Muscle of leg (tissue), 11 donors: Measurements from ENCODE around the gene SPPL2B. TPM values are rescaled to one million over a fixed set of nuclear protein-coding genes. Genes with fewer than 3 reads are reported as not detected.

Source experiments
- DNase-seq: peaks from one replicate; pipeline ENCODE4 v3.0.0; 2013
- H3K27ac ChIP-seq: one replicate; pipeline ENCODE4 v1.5.1; 2013; ENCODE audit warnings: mild to moderate bottlenecking, low read length, control low read depth
- H3K27me3 ChIP-seq: one replicate; pipeline ENCODE4 v1.6.1; 2013; ENCODE audit warnings: low read length; ENCODE audit not compliant: control insufficient read depth, insufficient read depth
- H3K36me3 ChIP-seq: one replicate; pipeline ENCODE4 v1.6.1; 2013; ENCODE audit warnings: low read length; ENCODE audit not compliant: control insufficient read depth, insufficient read depth
- H3K4me1 ChIP-seq: one replicate; pipeline ENCODE4 v1.6.1; 2013; ENCODE audit warnings: low read length; ENCODE audit not compliant: control insufficient read depth, insufficient read depth
- H3K4me3 ChIP-seq: one replicate; pipeline ENCODE4 v1.5.1; 2013; ENCODE audit warnings: low read length, control low read depth
- H3K9me3 ChIP-seq: replicated peaks from 2 replicates; pipeline ENCODE4 v1.6.1; 2013; ENCODE audit warnings: low read depth, low read length; ENCODE audit not compliant: control insufficient read depth
- WGBS: methylation state at CpG from one replicate; pipeline ENCODE4 v1.1.5; 2013; ENCODE audit warnings: missing lambda C conversion rate; ENCODE audit not compliant: insufficient coverage; 5-methylcytosine and 5-hydroxymethylcytosine counted together
- polyA plus RNA-seq, 8 donors: library from polyadenylated mRNA; unstranded; fragments of 120-200 nt; gene quantifications; one replicate each; pipeline versions ENCODE4 v1.2.1 to v1.2.3, GENCODE V29; 2013; ENCODE audit warnings: inconsistent platforms in 1 of 8, low replicate concordance in 1 of 8; ENCODE audit not compliant: insufficient read length in 8 of 8, insufficient read depth in 1 of 8
- total RNA-seq: library from RNA; stranded (reverse); fragments of 120-200 nt; gene quantifications from one replicate; pipeline ENCODE4 v1.2.4, GENCODE V29; 2013

Gene SPPL2B
- total and polyA plus RNA-seq, 9 donors, result 20.8 to 66.1 (median 45.4) TPM

GRCh38 chr19:2338055-2338615, 9.7 kb downstream of the SPPL2B start:
- Histone ChIP-seq H3K4me1 (peaks cover 32% of the 10 kb centered on the region), H3K27me3 (no peaks in the 10 kb centered on the region), H3K9me3 (no peaks in the 10 kb centered on the region), H3K4me3 (no peak overlapping the region), H3K27ac (peak overlapping the region; percentile 21), H3K36me3 (peaks cover 47% of the 10 kb centered on the region)
- no peak for DNase-seq
- WGBS, result 93% methylated on average over 19 of the region's 21 CpGs

GRCh38 chr19:2338751-2339643, 10.5 kb downstream of the SPPL2B start:
- Histone ChIP-seq H3K27me3 (no peaks in the 10 kb centered on the region), H3K9me3 (no peaks in the 10 kb centered on the region), H3K27ac (no peak overlapping the region), H3K4me1 (peaks cover 24% of the 10 kb centered on the region), H3K4me3 (no peak overlapping the region), H3K36me3 (peaks cover 52% of the 10 kb centered on the region)
- WGBS, result 94% methylated on average over 45 of the region's 54 CpGs
- no peak for DNase-seq

GRCh38 chr19:2339644-2340310, 11.3 kb downstream of the SPPL2B start:
- H3K36me3 ChIP-seq, result peaks cover 55% of the 10 kb centered on the region
- WGBS, result 92% methylated on average over 48 of the region's 52 CpGs
- no peaks in the 10 kb centered on the region for H3K27me3 ChIP-seq
- H3K27ac ChIP-seq, result no peak overlapping the region
- H3K4me3 ChIP-seq, result no peak overlapping the region
- H3K4me1 ChIP-seq, result peaks cover 18% of the 10 kb centered on the region
- H3K9me3 ChIP-seq, result no peaks in the 10 kb centered on the region
- DNase-seq, result no peak

- Histone ChIP-seq H3K27me3 (no peaks in the 10 kb centered on the region), H3K4me3 (no peak overlapping the region), H3K36me3 (peaks cover 62% of the 10 kb centered on the region), H3K27ac (no peak overlapping the region), H3K4me1 (peaks cover 18% of the 10 kb centered on the region), H3K9me3 (no peaks in the 10 kb centered on the region)
- WGBS, result 93% methylated on average over 37 of the region's 38 CpGs
- DNase-seq, result no peak
Measured at GRCh38 chr19:2340496-2341243, 12.2 kb downstream of the SPPL2B start.

GRCh38 chr19:2341244-2341751, 12.8 kb downstream of the SPPL2B start:
- Histone ChIP-seq H3K27ac (no peak overlapping the region), H3K4me1 (peaks cover 18% of the 10 kb centered on the region), H3K36me3 (peaks cover 64% of the 10 kb centered on the region), H3K27me3 (no peaks in the 10 kb centered on the region), H3K4me3 (no peak overlapping the region), H3K9me3 (no peaks in the 10 kb centered on the region)
- WGBS, result 88% methylated on average over 13 of the region's 24 CpGs
- DNase-seq, result no peak

- Histone ChIP-seq H3K36me3 (peaks cover 69% of the 10 kb centered on the region), H3K27me3 (no peaks in the 10 kb centered on the region), H3K27ac (no peak overlapping the region), H3K4me3 (no peak overlapping the region), H3K4me1 (peaks cover 12% of the 10 kb centered on the region), H3K9me3 (no peaks in the 10 kb centered on the region)
- DNase-seq, result no peak
- 80% methylated on average over 14 of the region's 15 CpGs for WGBS
Measured at GRCh38 chr19:2341982-2342381, 13.5 kb downstream of the SPPL2B start.

- Histone ChIP-seq H3K27me3 (no peaks in the 10 kb centered on the region), H3K27ac (no peak overlapping the region), H3K4me3 (no peak overlapping the region), H3K36me3 (peaks cover 69% of the 10 kb centered on the region), H3K4me1 (peaks cover 4% of the 10 kb centered on the region), H3K9me3 (no peaks in the 10 kb centered on the region)
- DNase-seq, result no peak
- 93% methylated on average over 29 of the region's 29 CpGs for WGBS
Measured at GRCh38 chr19:2342656-2343288, 14.3 kb downstream of the SPPL2B start.

- 92% methylated on average over 30 of the region's 31 CpGs for WGBS
- peaks cover 68% of the 10 kb centered on the region for H3K36me3 ChIP-seq
- no peaks in the 10 kb centered on the region for H3K27me3 ChIP-seq
- no peak for DNase-seq
- no peaks in the 10 kb centered on the region for H3K9me3 ChIP-seq
- H3K4me1 ChIP-seq, result no peaks in the 10 kb centered on the region
- H3K27ac ChIP-seq, result no peak overlapping the region
- H3K4me3 ChIP-seq, result no peak overlapping the region
Measured at GRCh38 chr19:2343289-2343982, 15.0 kb downstream of the SPPL2B start.

GRCh38 chr19:2344381-2344870, 15.9 kb downstream of the SPPL2B start:
- H3K27me3 ChIP-seq, result no peaks in the 10 kb centered on the region
- 93% methylated on average over 23 of the region's 24 CpGs for WGBS
- H3K4me1 ChIP-seq, result no peaks in the 10 kb centered on the region
- no peaks in the 10 kb centered on the region for H3K9me3 ChIP-seq
- DNase-seq, result no peak
- no peak overlapping the region for H3K4me3 ChIP-seq
- H3K27ac ChIP-seq, result no peak overlapping the region
- H3K36me3 ChIP-seq, result peaks cover 64% of the 10 kb centered on the region
